CD8-positive, alpha-beta memory T cell (primary cell): ENCODE data around the gene TUBGCP6. TPM values are rescaled to one million over a fixed set of nuclear protein-coding genes. Genes with fewer than 3 reads are reported as not detected.
A peak's percentile ranks its signal among the peaks of the same experiment; 100 is the strongest.

Experiments
- CTCF ChIA-PET: fragments of 350-600 bp; sonication (Branson Sonifier 250); formaldehyde crosslinking; loops from one replicate; lab custom pipeline; 2021; ENCODE audit warnings: antibody characterized with exemption; lab: Charles Lee
- POLR2A ChIA-PET: fragments of 350-600 bp; sonication (Branson Sonifier 250); formaldehyde crosslinking; loops from one replicate; lab custom pipeline; 2021; ENCODE audit warnings: antibody characterized with exemption; lab: Charles Lee
- DNase-seq, 5 donors: peaks; one replicate each; pipeline versions ENCODE4 v3.0.0 to v3.0.0-alpha.2; 2020 to 2022; ENCODE audit warnings: mixed read lengths in 1 of 5
- H3K27ac ChIP-seq: one replicate; pipeline ENCODE4 v1.7.0; 2013; ENCODE audit warnings: low read depth, mild to moderate bottlenecking, low read length, moderate library complexity
- H3K27me3 ChIP-seq: 2 replicates; pipeline ENCODE4 v1.7.0; 2013; ENCODE audit warnings: low read length, mild to moderate bottlenecking; ENCODE audit not compliant: insufficient read depth, poor library complexity, severe bottlenecking
- H3K36me3 ChIP-seq: 2 replicates; pipeline ENCODE4 v1.7.0; 2013; ENCODE audit warnings: mild to moderate bottlenecking, low read length, moderate library complexity; ENCODE audit not compliant: insufficient read depth
- H3K4me1 ChIP-seq: 2 replicates; pipeline ENCODE4 v1.7.0; 2013; ENCODE audit warnings: mild to moderate bottlenecking, low read length, moderate library complexity; ENCODE audit not compliant: insufficient read depth
- H3K4me3 ChIP-seq: 2 replicates; pipeline ENCODE4 v1.7.0; 2013; ENCODE audit warnings: mild to moderate bottlenecking, low read length
- H3K9me3 ChIP-seq: 2 replicates; pipeline ENCODE4 v1.7.0; 2013; ENCODE audit warnings: mild to moderate bottlenecking, low read length
- H3K27ac Mint-ChIP-seq, 8 donors: one replicate each; pipeline ENCODE4 v1.8.0; 2020 to 2021; ENCODE audit warnings: mixed read lengths in 8 of 8, mild to moderate bottlenecking in 6 of 8, inconsistent platforms in 3 of 8, moderate library complexity in 3 of 8
- H3K27me3 Mint-ChIP-seq, 2 donors: one replicate each; pipeline ENCODE4 v1.8.0; 2020 to 2021; ENCODE audit warnings: mixed read lengths in 2 of 2, mild to moderate bottlenecking in 1 of 2, moderate library complexity in 1 of 2
- H3K36me3 Mint-ChIP-seq, 3 donors: one replicate each; pipeline ENCODE4 v1.8.0; 2020 to 2021; ENCODE audit warnings: mixed read lengths in 3 of 3, inconsistent platforms in 1 of 3, mild to moderate bottlenecking in 1 of 3
- H3K4me1 Mint-ChIP-seq, 3 donors: one replicate each; pipeline ENCODE4 v1.8.0; 2020 to 2021; ENCODE audit warnings: mixed read lengths in 3 of 3, inconsistent platforms in 1 of 3, mild to moderate bottlenecking in 1 of 3
- H3K4me3 Mint-ChIP-seq, 7 donors: one replicate each; pipeline ENCODE4 v1.8.0; 2020 to 2021; ENCODE audit warnings: mixed read lengths in 7 of 7, mild to moderate bottlenecking in 6 of 7, moderate library complexity in 4 of 7, inconsistent platforms in 2 of 7
- H3K9me3 Mint-ChIP-seq, 5 donors: one replicate each; pipeline ENCODE4 v1.8.0; 2020 to 2022; ENCODE audit warnings: mixed read lengths in 5 of 5, mild to moderate bottlenecking in 3 of 5, moderate library complexity in 2 of 5, inconsistent platforms in 1 of 5
- polyA plus RNA-seq: library from polyadenylated mRNA; unstranded; fragments of 300-500 nt; fragmentation: Illumina TruSeq; gene quantifications from one replicate; pipeline ENCODE4 v1.2.3, GENCODE V29; 2021
- total RNA-seq, 2 experiments: library from RNA; stranded (reverse); gene quantifications; one replicate each; pipeline ENCODE4 v1.2.3, GENCODE V29; 2021

TUBGCP6 gene
- total and polyA plus RNA-seq, 3 experiments from 2014 or later, result 18.6 to 52.2 (median 51.4) TPM

DNA sequence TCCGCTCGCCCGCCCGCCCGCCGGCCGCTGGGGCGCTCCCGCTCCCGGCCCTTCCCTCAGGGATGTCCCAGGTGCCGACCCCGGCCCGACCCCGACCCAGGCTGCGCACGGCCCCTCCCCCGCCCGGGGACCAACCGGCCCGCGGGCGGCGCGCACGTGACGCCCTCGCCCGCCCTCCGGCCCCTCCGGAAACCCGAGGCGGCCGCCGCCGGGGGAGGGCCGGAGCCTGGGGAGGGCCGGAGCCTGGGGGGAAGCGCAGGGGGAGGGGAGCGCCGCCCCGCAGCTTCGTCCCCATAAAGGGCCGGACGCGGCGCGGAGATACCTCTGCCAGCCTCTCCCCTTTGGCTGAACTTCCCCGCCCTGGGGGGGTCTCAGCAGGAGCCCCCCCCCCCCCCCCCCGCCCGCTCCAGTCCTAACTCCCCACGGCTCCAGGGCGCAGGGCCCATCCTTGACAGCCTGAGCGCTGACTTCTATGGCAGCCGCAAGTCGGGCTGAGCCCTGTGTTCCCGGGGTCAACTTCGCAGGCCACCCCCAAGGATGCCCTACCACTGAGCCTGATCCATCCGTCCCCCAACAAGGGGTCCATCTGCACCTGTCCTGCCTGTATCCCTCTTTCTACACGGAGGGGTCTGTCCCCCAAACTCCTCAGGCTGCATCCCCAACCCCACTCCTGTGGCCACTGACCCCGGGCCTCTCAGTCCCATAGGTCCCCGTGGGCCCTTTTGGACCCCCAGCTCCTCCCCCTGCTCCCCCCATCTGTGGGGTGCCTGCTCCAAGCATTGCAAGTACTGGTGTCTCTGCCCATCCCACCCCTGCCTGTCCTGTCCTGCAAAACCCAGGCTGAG, 17.0 kb upstream of the TUBGCP6 start, which contains the start of gene MAPK12:
TSS of gene MAPK12 (minus strand) at position 69 of the 845 bp plus-strand sequence. CDS start 174 bp downstream, outside the sequence.
- Histone ChIP-seq H3K27me3 (peaks cover 13% of the 10 kb centered on the region), H3K4me3 (no peak within 1 kb of the TSS), H3K4me1 (no peaks in the 10 kb centered on the region), H3K27ac (peak within 1 kb of the TSS; percentile 16), H3K36me3 (no peaks in the 10 kb centered on the region), H3K9me3 (no peaks in the 10 kb centered on the region)
- DNase-seq, result no peak
- Mint-ChIP-seq H3K4me3 (peak within 1 kb of the TSS in 6 of 7 donors; percentile 15 to 75 (median 60)), H3K27ac (peak within 1 kb of the TSS in 2 of 8 donors; percentile 47 to 89), H3K27me3 (peaks cover 11 to 26% of the 10 kb centered on the region in 2 donors), H3K36me3 (no peaks in the 10 kb centered on the region), H3K9me3 (no peaks in the 10 kb centered on the region), H3K4me1 (peaks cover 0 to 16% (median 6%) of the 10 kb centered on the region in 3 donors)
- POLR2A ChIA-PET, result interaction anchor here (1.6 kb wide), 1 partner anchor 44 kb away, joined by 3 read pairs; no protein-coding TSS in a partner anchor
- CTCF ChIA-PET, result interaction anchor here (2.3 kb wide), 1 partner anchor 63 kb away, joined by 7 read pairs; no protein-coding TSS in a partner anchor

DNA sequence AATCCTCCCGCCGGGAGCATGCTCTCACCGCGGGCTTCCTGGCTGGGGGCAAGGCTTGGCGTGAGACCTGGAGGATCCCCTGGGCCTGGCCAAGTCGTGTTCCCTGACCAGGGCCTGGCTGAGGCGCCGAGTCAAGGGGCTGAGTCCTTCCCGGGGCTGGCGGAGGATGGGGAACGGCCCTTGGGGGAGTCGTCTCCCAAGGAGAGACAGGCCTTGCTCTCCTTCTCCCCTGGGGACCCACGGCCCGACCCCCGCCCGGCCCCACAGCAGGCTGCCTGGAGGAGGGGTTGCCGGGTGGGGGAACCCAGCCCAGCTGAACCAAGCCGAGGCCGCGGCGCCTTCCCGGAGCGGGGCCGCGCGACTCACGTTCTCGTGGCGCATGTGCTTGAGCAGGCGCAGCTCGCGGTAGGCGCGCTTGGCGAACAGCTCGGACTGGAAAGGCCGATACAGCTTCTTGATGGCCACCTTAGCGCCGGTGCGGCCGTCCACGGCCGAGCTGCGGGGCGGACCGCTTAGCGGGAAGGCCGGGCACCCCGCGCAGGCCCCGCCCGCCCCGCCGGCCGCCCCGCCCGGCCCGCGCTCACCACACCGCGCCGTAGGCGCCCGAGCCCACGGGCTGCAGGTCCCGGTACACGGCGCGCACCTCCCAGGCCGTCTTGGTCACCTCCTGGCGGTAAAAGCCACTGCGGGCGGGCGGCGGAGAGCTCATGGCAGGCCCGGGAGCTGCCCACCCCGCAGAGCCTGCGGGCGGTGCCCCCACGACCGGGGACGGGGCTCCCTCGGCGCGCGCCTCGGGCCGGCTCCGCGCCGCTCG, 16.2 kb upstream of the TUBGCP6 start:
- no peak overlapping the region for H3K27ac ChIP-seq
- CTCF ChIA-PET, result interaction anchor here (0.6 to 2.3 kb wide), 2 partner anchors 9 to 64 kb away, joined by 3 to 7 read pairs; no protein-coding TSS in a partner anchor
- H3K27ac Mint-ChIP-seq, result no peak overlapping the region
- no peaks in the 10 kb centered on the region for H3K9me3 Mint-ChIP-seq
- peak overlapping the region in 1 of 7 donors; percentile 36 for H3K4me3 Mint-ChIP-seq
- POLR2A ChIA-PET, result interaction anchor here (1.6 kb wide), 1 partner anchor 45 kb away, joined by 3 read pairs; no protein-coding TSS in a partner anchor
- peaks cover 0 to 16% (median 6%) of the 10 kb centered on the region in 3 donors for H3K4me1 Mint-ChIP-seq
- H3K36me3 ChIP-seq, result no peaks in the 10 kb centered on the region
- no peaks in the 10 kb centered on the region for H3K9me3 ChIP-seq
- peaks cover 13% of the 10 kb centered on the region for H3K27me3 ChIP-seq
- no peaks in the 10 kb centered on the region for H3K4me1 ChIP-seq
- peaks cover 11 to 26% of the 10 kb centered on the region in 2 donors for H3K27me3 Mint-ChIP-seq
- DNase-seq, result no peak
- H3K36me3 Mint-ChIP-seq, result no peaks in the 10 kb centered on the region
- H3K4me3 ChIP-seq, result no peak overlapping the region

DNA sequence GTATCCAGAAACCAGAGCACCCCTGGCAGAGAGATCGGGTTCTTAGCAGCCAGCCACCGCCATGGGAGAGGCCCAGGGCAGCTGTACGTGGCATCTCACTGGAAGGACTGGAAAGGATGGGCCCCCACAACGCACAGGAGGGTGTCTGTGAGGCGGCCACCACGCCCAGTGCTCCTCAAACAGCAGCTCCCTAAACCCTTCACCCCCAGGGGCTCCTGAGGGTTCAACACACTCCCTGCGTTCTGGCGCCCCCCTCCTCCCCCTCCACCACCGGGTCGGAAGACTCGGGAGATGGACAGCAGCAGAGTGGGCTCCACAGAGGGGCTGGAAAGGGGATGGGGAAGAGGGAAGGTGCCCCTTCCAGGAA, 15.6 kb upstream of the TUBGCP6 start:
- no peaks in the 10 kb centered on the region for H3K36me3 Mint-ChIP-seq
- H3K4me3 Mint-ChIP-seq, result peak overlapping the region in 1 of 7 donors; percentile 36
- H3K27ac Mint-ChIP-seq, result no peak overlapping the region
- H3K4me3 ChIP-seq, result no peak overlapping the region
- no peaks in the 10 kb centered on the region for H3K9me3 Mint-ChIP-seq
- peaks cover 11 to 26% of the 10 kb centered on the region in 2 donors for H3K27me3 Mint-ChIP-seq
- no peak overlapping the region for H3K27ac ChIP-seq
- no peaks in the 10 kb centered on the region for H3K36me3 ChIP-seq
- no peaks in the 10 kb centered on the region for H3K4me1 ChIP-seq
- ChIA-PET POLR2A (interaction anchor here (1.6 kb wide), 1 partner anchor 46 kb away, joined by 3 read pairs; no protein-coding TSS in a partner anchor), CTCF (no interaction called here)
- DNase-seq, result no peak
- peaks cover 0 to 16% (median 6%) of the 10 kb centered on the region in 3 donors for H3K4me1 Mint-ChIP-seq
- H3K9me3 ChIP-seq, result no peaks in the 10 kb centered on the region
- H3K27me3 ChIP-seq, result peaks cover 13% of the 10 kb centered on the region

DNA sequence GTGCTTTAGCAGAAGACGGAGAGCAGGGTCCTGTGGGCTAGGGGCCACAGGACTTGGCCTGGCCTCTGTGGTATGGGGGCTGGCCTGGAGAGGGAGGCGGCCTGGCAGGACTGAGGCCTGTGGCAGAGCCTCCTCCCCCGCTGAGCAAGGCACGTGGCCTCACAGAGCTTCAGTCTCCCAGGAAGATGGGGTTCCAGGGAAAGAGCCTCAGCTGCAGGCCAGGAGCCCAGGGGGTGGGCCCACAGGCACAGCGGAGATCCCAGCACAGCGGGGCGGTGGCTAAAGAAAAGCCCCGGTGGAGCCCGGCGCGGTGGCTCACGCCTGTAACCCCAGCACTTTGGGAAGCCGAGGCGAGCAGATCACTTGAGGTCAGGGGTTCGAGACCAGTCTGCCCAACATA, 14.5 kb upstream of the TUBGCP6 start:
- H3K27me3 Mint-ChIP-seq, result peaks cover 12 to 22% of the 10 kb centered on the region in 2 donors
- POLR2A ChIA-PET, result interaction anchor here (0.6 kb wide), 1 partner anchor 218 kb away, joined by 3 read pairs; no protein-coding TSS in a partner anchor
- Histone ChIP-seq H3K27ac (no peak overlapping the region), H3K4me3 (no peak overlapping the region), H3K4me1 (no peaks in the 10 kb centered on the region), H3K36me3 (no peaks in the 10 kb centered on the region), H3K27me3 (peaks cover 13% of the 10 kb centered on the region), H3K9me3 (no peaks in the 10 kb centered on the region)
- no peaks in the 10 kb centered on the region for H3K9me3 Mint-ChIP-seq
- DNase-seq, result no peak
- CTCF ChIA-PET, result no interaction called here
- H3K27ac Mint-ChIP-seq, result no peak overlapping the region
- H3K4me1 Mint-ChIP-seq, result peaks cover 0 to 16% (median 6%) of the 10 kb centered on the region in 3 donors
- H3K36me3 Mint-ChIP-seq, result no peaks in the 10 kb centered on the region
- peak overlapping the region in 1 of 7 donors; percentile 51 for H3K4me3 Mint-ChIP-seq

DNA sequence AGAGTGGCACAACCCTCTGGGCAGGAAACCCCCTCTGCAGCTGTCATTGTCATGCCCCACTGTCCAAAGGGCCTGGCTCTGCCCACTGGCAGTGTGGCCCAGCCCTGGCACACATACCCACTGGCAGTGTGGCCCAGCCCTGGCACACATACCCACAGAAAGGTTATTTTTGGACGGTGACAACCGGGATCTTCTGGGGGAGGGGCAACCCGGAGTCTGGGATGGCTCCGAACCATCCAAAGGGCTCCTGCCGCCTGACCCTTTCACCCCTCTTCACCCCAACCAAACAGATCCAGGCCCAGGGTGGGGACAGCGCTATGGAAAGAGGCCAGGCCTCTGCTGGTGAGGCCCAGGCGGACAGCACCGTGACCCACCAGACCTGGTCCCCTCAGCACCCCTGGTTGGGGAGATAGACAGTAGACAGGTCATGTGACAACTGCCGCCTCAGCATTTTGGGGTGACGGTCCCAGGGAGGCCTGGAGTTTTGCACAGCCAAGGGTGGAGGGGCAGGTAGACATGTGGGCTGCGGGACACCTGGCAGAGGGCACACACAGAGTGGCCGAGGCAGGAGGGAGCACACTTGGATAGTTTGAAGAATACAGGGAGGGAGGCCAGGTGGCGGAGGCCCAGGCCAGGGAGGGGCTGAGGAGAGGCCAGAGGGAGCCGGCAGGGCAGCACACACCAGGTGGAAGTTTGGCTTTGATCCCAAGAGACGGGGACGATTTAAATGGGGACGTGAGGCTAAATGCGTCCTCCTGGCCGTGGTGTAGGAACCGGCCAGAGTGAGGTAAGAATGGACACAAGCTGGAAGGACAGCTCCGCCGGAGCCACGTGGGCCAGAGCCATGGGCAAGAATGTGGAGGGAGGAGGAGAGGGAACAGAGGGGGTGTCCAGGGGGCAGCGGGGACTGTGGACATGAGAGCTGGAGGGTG, 13.8 kb upstream of the TUBGCP6 start:
- H3K4me1 ChIP-seq, result no peaks in the 10 kb centered on the region
- H3K4me3 Mint-ChIP-seq, result peak overlapping the region in 1 of 7 donors; percentile 51
- H3K27ac ChIP-seq, result no peak overlapping the region
- no peak overlapping the region for H3K4me3 ChIP-seq
- H3K36me3 ChIP-seq, result no peaks in the 10 kb centered on the region
- no peaks in the 10 kb centered on the region for H3K9me3 ChIP-seq
- no peaks in the 10 kb centered on the region for H3K36me3 Mint-ChIP-seq
- peaks cover 13% of the 10 kb centered on the region for H3K27me3 ChIP-seq
- POLR2A ChIA-PET, result no interaction called here
- no peak overlapping the region for H3K27ac Mint-ChIP-seq
- no peaks in the 10 kb centered on the region for H3K9me3 Mint-ChIP-seq
- peaks cover 12 to 22% of the 10 kb centered on the region in 2 donors for H3K27me3 Mint-ChIP-seq
- DNase-seq, result no peak
- CTCF ChIA-PET, result no interaction called here
- H3K4me1 Mint-ChIP-seq, result peaks cover 0 to 16% (median 6%) of the 10 kb centered on the region in 3 donors

DNA sequence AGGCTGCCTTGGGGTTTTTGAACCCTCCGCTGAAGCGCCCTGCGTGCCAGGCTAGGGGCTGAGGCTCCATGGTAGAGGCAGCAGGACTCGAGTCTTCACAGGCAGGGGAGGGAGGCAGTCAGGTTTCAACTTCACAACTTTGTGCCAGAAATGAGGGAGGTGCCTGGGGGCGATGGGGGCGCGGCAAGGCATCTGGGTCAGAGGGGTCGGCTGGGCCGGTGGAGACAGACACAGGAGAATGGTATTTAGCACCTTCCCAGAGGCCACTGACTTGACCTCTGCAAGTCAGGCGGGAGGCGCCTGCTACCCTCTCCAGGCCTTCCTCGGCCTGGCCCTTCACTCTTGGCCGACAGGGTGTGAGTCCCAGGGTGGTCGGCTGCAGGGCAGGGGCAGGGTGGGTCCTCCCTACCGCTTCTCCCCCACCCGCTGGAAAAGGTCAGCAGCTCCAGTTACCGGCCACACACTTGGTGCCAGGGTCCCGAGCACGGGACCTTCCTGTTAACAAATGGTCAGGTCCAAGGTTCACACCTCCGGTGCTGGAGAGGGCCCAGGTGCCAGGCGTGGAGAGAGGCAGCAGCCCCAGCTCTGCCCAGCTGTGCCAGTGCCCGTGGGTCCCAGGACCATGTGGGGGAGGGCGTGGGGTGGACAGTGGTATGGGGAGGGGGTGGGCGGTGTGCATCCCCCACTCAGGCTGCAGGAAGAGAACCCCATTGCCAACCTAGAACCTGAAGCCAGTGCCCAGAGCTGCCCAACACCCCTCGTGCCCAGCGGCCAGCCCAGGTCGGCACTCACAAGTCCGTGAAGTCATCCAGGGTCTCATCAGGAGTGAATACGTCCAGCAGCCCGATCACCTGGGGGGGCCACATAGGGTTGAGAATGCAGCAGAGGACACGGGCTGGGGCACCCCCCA, 12.9 kb upstream of the TUBGCP6 start:
- Mint-ChIP-seq H3K9me3 (no peaks in the 10 kb centered on the region), H3K4me3 (no peak overlapping the region), H3K27me3 (peaks cover 10 to 20% of the 10 kb centered on the region in 2 donors), H3K36me3 (no peaks in the 10 kb centered on the region), H3K27ac (peak overlapping the region in 1 of 8 donors; percentile 42), H3K4me1 (peaks cover 0 to 14% (median 6%) of the 10 kb centered on the region in 3 donors)
- no peak for DNase-seq
- H3K4me3 ChIP-seq, result no peak overlapping the region
- H3K36me3 ChIP-seq, result no peaks in the 10 kb centered on the region
- POLR2A ChIA-PET, result no interaction called here
- H3K9me3 ChIP-seq, result no peaks in the 10 kb centered on the region
- H3K4me1 ChIP-seq, result no peaks in the 10 kb centered on the region
- peaks cover 7% of the 10 kb centered on the region for H3K27me3 ChIP-seq
- H3K27ac ChIP-seq, result no peak overlapping the region
- CTCF ChIA-PET, result no interaction called here
